ENCODE measurements around the gene IL17RC. TPM values are rescaled to one million over a fixed set of nuclear protein-coding genes. Genes with fewer than 3 reads are reported as not detected.

IL17RC gene
- total and polyA plus RNA-seq, 2 of the 8 experiments (the other 6 are each of a cell fraction or from before 2014, with no cell fraction given) = 11.8 to 13.0 TPM

GRCh38 chr3:9970020-9970652 is 53.2 kb downstream of the IL17RC start:
- H2BK20ac ChIP-seq (ENCODE audit: low read length) = no peak overlapping the region
- no peak overlapping the region for H2AK5ac ChIP-seq (ENCODE audit: low read depth, low read length)
- no peak overlapping the region for H4K8ac ChIP-seq (ENCODE audit: extremely low read depth, insufficient read depth, low read length)
- H2BK120ac ChIP-seq (replicated peaks; ENCODE audit: low read depth, low read length) = no peak overlapping the region
- no peak overlapping the region for H4K5ac ChIP-seq (ENCODE audit: insufficient read length, low read depth, low read length)
- H3K14ac ChIP-seq (ENCODE audit: insufficient read length) = no peak overlapping the region
- no peak overlapping the region for H3K4ac ChIP-seq (replicated peaks; ENCODE audit: insufficient read length, low read depth, low read length)
- peaks cover 2 to 42% (median 26%) of the 10 kb centered on the region in 4 experiments; a peak in 7 of 8 replicates for H3K36me3 ChIP-seq (ENCODE audit: control insufficient read depth in 2 of 4, insufficient read depth in 4 of 4, low read length in 3 of 4)
- no peaks in the 10 kb centered on the region for H3K79me1 ChIP-seq (ENCODE audit: low read depth, low read length)
- no peak overlapping the region for H4K91ac ChIP-seq (replicated peaks; ENCODE audit: insufficient read length, low read length)
- no peak overlapping the region for H2BK12ac ChIP-seq (ENCODE audit: low read depth, low read length)
- H3K27ac ChIP-seq (ENCODE audit: low read depth, low read length) = no peak overlapping the region
- no peak overlapping the region for H3K23ac ChIP-seq (ENCODE audit: insufficient read length)
- H3K4me2 ChIP-seq (ENCODE audit: insufficient read depth in 1 of 2, low read depth in 2 of 2, low read length in 2 of 2) = no peak overlapping the region
- WGBS, 2 experiments (ENCODE audit: extremely low coverage in 1 of 2, insufficient coverage in 1 of 2, insufficient read length in 1 of 2, insufficient replicate concordance in 2 of 2, low coverage in 1 of 2, low lambda C conversion rate in 2 of 2, missing lambda C conversion rate in 1 of 2) = 86% methylated on average over 3 of the region's 3 CpGs; no CpG with 5 or more reads in 1 of the 2 experiments
- H3K4me1 ChIP-seq (replicated peaks in 1 of 4; ENCODE audit: control insufficient read depth in 3 of 4, insufficient read depth in 4 of 4, low read length in 3 of 4) = no peaks in the 10 kb centered on the region
- no peaks in the 10 kb centered on the region for H3K79me2 ChIP-seq (ENCODE audit: control insufficient read depth in 1 of 2, insufficient read depth in 2 of 2, low read length in 2 of 2)
- no peak overlapping the region for H3K9ac ChIP-seq (replicated peaks in 1 of 4; ENCODE audit: extremely low read depth in 1 of 4, low read depth in 3 of 4, low read length in 3 of 4)
- peaks cover 0 to 1% of the 10 kb centered on the region in 2 experiments for H4K20me1 ChIP-seq (replicated peaks in 1 of 2; ENCODE audit: control insufficient read depth in 1 of 2, insufficient read depth in 2 of 2, low read length in 2 of 2)
- TF ChIP-seq SP4 (IDR thresholded peaks at IDR 0.05; ENCODE audit: low read length) (no peak), CBX8 (IDR thresholded peaks at IDR 0.05; ENCODE audit: borderline replicate concordance, low read depth, low read length) (no peak), CTCF (IDR thresholded peaks at IDR 0.05; ENCODE audit: control extremely low read depth in 1 of 3, insufficient read depth in 1 of 3, low read depth in 1 of 3, low read length in 3 of 3) (no peak), MAFK (IDR thresholded peaks at IDR 0.05; ENCODE audit: low read depth, low read length) (no peak), SP1 (IDR thresholded peaks at IDR 0.05; ENCODE audit: low read depth, low read length) (no peak)
- ChIA-PET POLR2A (ENCODE audit: partially characterized antibody) (interaction anchor here (0.6 to 1.6 kb wide), 2 partner anchors 13 to 36 kb away, joined by 3 read pairs; no protein-coding TSS in a partner anchor), CTCF (ENCODE audit: partially characterized antibody) (interaction anchor here (0.9 kb wide), 1 partner anchor 24 kb away, joined by 3 read pairs; no protein-coding TSS in a partner anchor)
- H3K9me3 ChIP-seq (ENCODE audit: insufficient read depth in 2 of 2, low read depth in 1 of 2, low read length in 1 of 2) = no peaks in the 10 kb centered on the region
- FAIRE-seq (no peak), DNase-seq (ENCODE audit: low read depth in 1 of 2, low spot score in 2 of 2) (no peak)
- no peak overlapping the region for H2AFZ ChIP-seq (ENCODE audit: low read length)
- H2BK5ac ChIP-seq (ENCODE audit: low read depth, low read length) = no peak overlapping the region
- H3K27me3 ChIP-seq (replicated peaks in 1 of 4; ENCODE audit: control insufficient read depth in 3 of 4, extremely low read depth in 1 of 4, insufficient read depth in 3 of 4, low read length in 3 of 4) = no peaks in the 10 kb centered on the region
- no peak overlapping the region for H3K56ac ChIP-seq (replicated peaks; ENCODE audit: insufficient read length, low read depth, low read length)
- H3K23me2 ChIP-seq (ENCODE audit: low read depth, low read length) = no peaks in the 10 kb centered on the region
- no peak overlapping the region for H3K4me3 ChIP-seq (ENCODE audit: extremely low read depth in 1 of 4, insufficient read depth in 2 of 4, low read depth in 3 of 4, low read length in 4 of 4)
- H3K18ac ChIP-seq (ENCODE audit: extremely low read depth, low read length) = no peak overlapping the region
- H2BK15ac ChIP-seq (ENCODE audit: low read length) = no peak overlapping the region
